ENCODE measurements around the gene GPR152. TPM values are rescaled to one million over a fixed set of nuclear protein-coding genes. Genes with fewer than 3 reads are reported as not detected.

GPR152 gene
- total and polyA plus RNA-seq, 2 of the 8 experiments (the other 6 are each of a cell fraction or from before 2014, with no cell fraction given) = not detected

DNA sequence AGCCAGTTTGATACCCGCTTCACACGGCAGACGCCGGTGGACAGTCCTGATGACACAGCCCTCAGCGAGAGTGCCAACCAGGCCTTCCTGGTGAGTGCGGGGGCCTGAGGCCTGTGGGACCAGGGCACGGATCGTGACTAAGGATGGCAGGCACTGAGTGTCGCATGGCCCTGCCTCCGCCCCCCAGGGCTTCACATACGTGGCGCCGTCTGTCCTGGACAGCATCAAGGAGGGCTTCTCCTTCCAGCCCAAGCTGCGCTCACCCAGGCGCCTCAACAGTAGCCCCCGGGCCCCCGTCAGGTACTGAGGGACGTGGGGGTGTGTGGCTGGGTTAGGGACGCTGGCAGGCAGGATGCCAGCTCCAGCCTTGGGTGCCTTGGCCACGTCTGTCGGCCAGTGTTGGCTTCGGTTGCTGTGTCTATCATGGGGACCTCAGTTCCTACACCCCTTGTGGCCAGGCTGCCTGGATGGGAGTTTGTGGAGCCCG lies 18.1 kb downstream of the GPR152 start:
- Histone ChIP-seq H2BK120ac (replicated peaks; ENCODE audit: low read depth, low read length) (no peak overlapping the region), H3K4me3 (ENCODE audit: extremely low read depth in 1 of 4, insufficient read depth in 2 of 4, low read depth in 3 of 4, low read length in 4 of 4) (no peak overlapping the region), H4K5ac (ENCODE audit: insufficient read length, low read depth, low read length) (no peak overlapping the region), H3K4ac (replicated peaks; ENCODE audit: insufficient read length, low read depth, low read length) (no peak overlapping the region), H2BK12ac (ENCODE audit: low read depth, low read length) (no peak overlapping the region), H4K20me1 (replicated peaks in 1 of 2; ENCODE audit: control insufficient read depth in 1 of 2, insufficient read depth in 2 of 2, low read length in 2 of 2) (peaks cover 0 to 19% of the 10 kb centered on the region in 2 experiments), H3K79me2 (ENCODE audit: control insufficient read depth in 1 of 2, insufficient read depth in 2 of 2, low read length in 2 of 2) (peaks cover 0 to under 1% of the 10 kb centered on the region in 2 experiments; a peak in 2 of 4 replicates), H3K36me3 (ENCODE audit: control insufficient read depth in 2 of 4, insufficient read depth in 4 of 4, low read length in 3 of 4) (peaks cover 6 to 25% (median 14%) of the 10 kb centered on the region in 4 experiments; a peak in 7 of 8 replicates), H3K27ac (ENCODE audit: low read depth, low read length) (no peak overlapping the region), H3K56ac (replicated peaks; ENCODE audit: insufficient read length, low read depth, low read length) (no peak overlapping the region), H2AFZ (ENCODE audit: low read length) (no peak overlapping the region), H2BK20ac (ENCODE audit: low read length) (no peak overlapping the region), H2BK15ac (ENCODE audit: low read length) (no peak overlapping the region), H3K14ac (ENCODE audit: insufficient read length) (no peak overlapping the region), H3K27me3 (replicated peaks in 1 of 4; ENCODE audit: control insufficient read depth in 3 of 4, extremely low read depth in 1 of 4, insufficient read depth in 3 of 4, low read length in 3 of 4) (no peaks in the 10 kb centered on the region), H3K4me2 (ENCODE audit: insufficient read depth in 1 of 2, low read depth in 2 of 2, low read length in 2 of 2) (no peak overlapping the region), H4K91ac (replicated peaks; ENCODE audit: insufficient read length, low read length) (no peak overlapping the region), H3K23me2 (ENCODE audit: low read depth, low read length) (no peaks in the 10 kb centered on the region), H3K9me3 (ENCODE audit: insufficient read depth in 2 of 2, low read depth in 1 of 2, low read length in 1 of 2) (no peaks in the 10 kb centered on the region), H3K4me1 (replicated peaks in 1 of 4; ENCODE audit: control insufficient read depth in 3 of 4, insufficient read depth in 4 of 4, low read length in 3 of 4) (peaks cover 0 to 17% (median 14%) of the 10 kb centered on the region in 4 experiments; a peak in 6 of 7 replicates), H4K8ac (ENCODE audit: extremely low read depth, insufficient read depth, low read length) (no peak overlapping the region), H3K9ac (replicated peaks in 1 of 4; ENCODE audit: extremely low read depth in 1 of 4, low read depth in 3 of 4, low read length in 3 of 4) (no peak overlapping the region), H3K23ac (ENCODE audit: insufficient read length) (no peak overlapping the region), H3K79me1 (ENCODE audit: low read depth, low read length) (no peaks in the 10 kb centered on the region), H2AK5ac (ENCODE audit: low read depth, low read length) (no peak overlapping the region), H3K18ac (ENCODE audit: extremely low read depth, low read length) (no peak overlapping the region), H2BK5ac (ENCODE audit: low read depth, low read length) (no peak overlapping the region; the same call in 1 of the 2 replicates)
- 91% methylated on average over 22 of the region's 23 CpGs; no CpG with 5 or more reads in 1 of the 2 experiments for WGBS, 2 experiments (ENCODE audit: extremely low coverage in 1 of 2, insufficient coverage in 1 of 2, insufficient read length in 1 of 2, insufficient replicate concordance in 2 of 2, low coverage in 1 of 2, low lambda C conversion rate in 2 of 2, missing lambda C conversion rate in 1 of 2)
- POLR2A ChIA-PET (ENCODE audit: partially characterized antibody) = interaction anchor here (1.0 to 12.5 kb wide), 5 partner anchors 15 to 43 kb away, joined by 3 to 104 read pairs (median 4); partner anchors contain the start of genes CARNS1, PPP1CA and RAD9A
- CTCF ChIA-PET (ENCODE audit: partially characterized antibody) = no interaction called here
- DNase-seq (ENCODE audit: low read depth in 1 of 2, low spot score in 2 of 2) = no peak
- FAIRE-seq = no peak
- TF ChIP-seq TBP (IDR thresholded peaks at IDR 0.05; ENCODE audit: low read depth, low read length) (no peak), SIN3A (conservative IDR thresholded peaks at IDR 0.05 in 1 of 2, IDR thresholded peaks at IDR 0.05 in 1 of 2; ENCODE audit: low read depth in 1 of 2, low read length in 2 of 2) (no peak), KDM4A (IDR thresholded peaks at IDR 0.05; ENCODE audit: low read depth, low read length, severe bottlenecking) (no peak), RFX5 (IDR thresholded peaks at IDR 0.05; ENCODE audit: borderline replicate concordance, low read depth, low read length) (no peak), GTF2F1 (IDR thresholded peaks at IDR 0.05; ENCODE audit: borderline replicate concordance, low read depth, low read length) (no peak), SIRT6 (IDR thresholded peaks at IDR 0.05; ENCODE audit: low read length) (no peak), ZNF274 (IDR thresholded peaks at IDR 0.05; ENCODE audit: borderline replicate concordance, extremely low read depth, low read length) (no peak), HDAC2 (IDR thresholded peaks at IDR 0.05; ENCODE audit: borderline replicate concordance in 1 of 2, low read depth in 2 of 2, low read length in 2 of 2) (no peak), NRF1 (IDR thresholded peaks at IDR 0.05; ENCODE audit: low read depth, low read length) (no peak), POLR2AphosphoS5 (IDR thresholded peaks at IDR 0.05; ENCODE audit: low read depth, low read length) (no peak), SP2 (IDR thresholded peaks at IDR 0.05; ENCODE audit: low read length) (no peak)

Measured in H1 (cell line).